OCI-LY1 (cell line): ENCODE measurements around the gene KLHL8.

ENCODE experiments used
- CTCF ChIP-seq: fragments of 200-600 bp; sonication (generic), shearing (Covaris generic); IDR thresholded peaks from 2 replicates; pipeline ENCODE4 v1.5.1; 2017; ENCODE audit warnings: mild to moderate bottlenecking, antibody characterized with exemption, low read length, moderate library complexity, mixed read lengths
- EZH2 ChIP-seq: fragments of 200-600 bp; sonication (generic), shearing (Covaris generic); IDR thresholded peaks from 2 replicates; pipeline ENCODE4 v1.8.0; 2017; ENCODE audit warnings: borderline replicate concordance, mixed run types, mild to moderate bottlenecking, antibody characterized with exemption, low read length, moderate library complexity, mixed read lengths

GRCh38 chr4:87153078-87153870 is 67.1 kb downstream of the KLHL8 start:
- no peak for TF ChIP-seq EZH2
- no peak for TF ChIP-seq CTCF
